HG03196 (cell line): ENCODE data around the gene ADAM33.

Experiments
- ATAC-seq: cut with Tn5 transposase; IDR thresholded peaks from one replicate; pipeline ENCODE4 v1.9.1; 2021; ENCODE audit not compliant: unreplicated experiment

ADAM33 gene

GRCh38 chr20:3687655-3688054, 5.8 kb upstream of the ADAM33 start:
- ATAC-seq, result no peak

GRCh38 chr20:3686867-3687321, 5.1 kb upstream of the ADAM33 start:
- ATAC-seq, result no peak

GRCh38 chr20:3686421-3686820, 4.6 kb upstream of the ADAM33 start:
- ATAC-seq, result no peak

GRCh38 chr20:3685341-3685740, 3.5 kb upstream of the ADAM33 start:
- no peak for ATAC-seq

- no peak for ATAC-seq
Measured at GRCh38 chr20:3681352-3681930, 369 bp downstream of the ADAM33 start.

GRCh38 chr20:3680701-3681351, 984 bp downstream of the ADAM33 start:
- no peak for ATAC-seq

- ATAC-seq, result no peak
Measured at GRCh38 chr20:3679749-3680700, 1.8 kb downstream of the ADAM33 start.

GRCh38 chr20:3678856-3679720, 2.7 kb downstream of the ADAM33 start:
- ATAC-seq, result no peak

GRCh38 chr20:3678198-3678597, 3.6 kb downstream of the ADAM33 start:
- no peak for ATAC-seq

- ATAC-seq, result no peak
Measured at GRCh38 chr20:3677733-3678132, 4.1 kb downstream of the ADAM33 start.

GRCh38 chr20:3674995-3675900, 6.6 kb downstream of the ADAM33 start:
- ATAC-seq, result no peak

- ATAC-seq, result no peak
Measured at GRCh38 chr20:3674447-3674846, 7.4 kb downstream of the ADAM33 start.

GRCh38 chr20:3673221-3674070, 8.4 kb downstream of the ADAM33 start:
- ATAC-seq, result no peak

GRCh38 chr20:3672547-3673171, 9.2 kb downstream of the ADAM33 start:
- no peak for ATAC-seq

- ATAC-seq, result no peak
Measured at GRCh38 chr20:3671986-3672546, 9.7 kb downstream of the ADAM33 start.

GRCh38 chr20:3670945-3671344, 10.9 kb downstream of the ADAM33 start:
- no peak for ATAC-seq

GRCh38 chr20:3670511-3670910, 11.3 kb downstream of the ADAM33 start:
- ATAC-seq, result no peak

- ATAC-seq, result no peak
Measured at GRCh38 chr20:3669710-3670367, 12.0 kb downstream of the ADAM33 start.
